Transverse colon (tissue), 4 donors: Measurements from ENCODE around the gene RPL10. TPM values are rescaled to one million over a fixed set of nuclear protein-coding genes. Genes with fewer than 3 reads are reported as not detected.

Experiments
- DNase-seq: peaks from one replicate; pipeline ENCODE4 v3.0.0-alpha.2; 2019
- H3K27ac ChIP-seq, 4 donors: fragments of 200-600 bp; sonication (generic); 2 replicates each; pipeline ENCODE4 v1.5.1; 2016 to 2018; ENCODE audit warnings: inconsistent platforms in 4 of 4
- H3K27me3 ChIP-seq: fragments of 200-600 bp; sonication (generic); 2 replicates; pipeline ENCODE4 v1.5.1; 2017; ENCODE audit warnings: inconsistent platforms
- H3K36me3 ChIP-seq, 4 donors: fragments of 200-600 bp; sonication (generic); 2 replicates each; pipeline ENCODE4 v1.5.1; 2017 to 2019; ENCODE audit warnings: inconsistent platforms in 4 of 4
- H3K4me1 ChIP-seq, 4 donors: fragments of 200-600 bp; sonication (generic); 2 replicates each; pipeline ENCODE4 v1.5.1; 2017 to 2020; ENCODE audit warnings: inconsistent platforms in 4 of 4
- H3K4me3 ChIP-seq, 4 donors: fragments of 200-600 bp; sonication (generic); 1 replicate in 1 of 4; 2 replicates in 3 of 4; pipeline versions ENCODE4 v1.5.1 to v1.6.1; 2017 to 2019; ENCODE audit warnings: inconsistent platforms in 4 of 4
- H3K9me3 ChIP-seq, 2 donors: fragments of 200-600 bp; sonication (generic); 2 replicates each; pipeline ENCODE4 v1.5.1; 2017 to 2019; ENCODE audit warnings: inconsistent platforms in 2 of 2
- CTCF ChIP-seq, 5 experiments: fragments of 200-600 bp in 3 of 5; fragments of 450-650 bp in 2 of 5; sonication (generic) in 3 of 5; IDR thresholded peaks; 1 replicate in 2 of 5; 2 replicates in 3 of 5; pipeline ENCODE4 v1.5.1; 2016 to 2017; ENCODE audit warnings: antibody characterized with exemption in 5 of 5, inconsistent platforms in 3 of 5, mild to moderate bottlenecking in 2 of 5, moderate library complexity in 1 of 5
- EP300 ChIP-seq: sonication (generic); formaldehyde crosslinking; IDR thresholded peaks from one replicate; pipeline ENCODE4 v1.6.1; 2017; ENCODE audit warnings: antibody characterized with exemption, low read depth
- POLR2A ChIP-seq: fragments of 450-650 bp; IDR thresholded peaks from one replicate; pipeline ENCODE4 v1.6.1; 2016; ENCODE audit warnings: antibody characterized with exemption, mild to moderate bottlenecking, moderate library complexity
- POLR2AphosphoS5 ChIP-seq, 3 donors: sonication (generic); formaldehyde crosslinking; IDR thresholded peaks; one replicate each; pipeline ENCODE4 v1.6.1; 2016; ENCODE audit warnings: antibody characterized with exemption in 3 of 3
- WGBS, 2 donors: methylation state at CpG; one replicate each; pipeline ENCODE4 v1.1.5; 2018; ENCODE audit warnings: low coverage in 1 of 2; 5-methylcytosine and 5-hydroxymethylcytosine counted together
- in situ Hi-C, 4 donors: fragments of 200-750 bp; cut with MboI; loops; one replicate each; pipeline versions ENCODE4 v1.15.0 to v1.15.1; 2017; ENCODE audit warnings: low sequenced_read_pairs in 3 of 4, low pct_ligation_motif_present in 1 of 4, low pct_unique_long_range_greater_than_20kb in 1 of 4
- intact Hi-C: fragments of 100-400 bp; cut with DNase I; formaldehyde crosslinking; loops from one replicate; pipeline ENCODE4 v1.15.1; 2023; ENCODE audit warnings: low total_unique reads
- total RNA-seq, 4 donors: library from RNA; depleted of rRNA; stranded (reverse); fragments of >200 nt; gene quantifications; one replicate each; pipeline ENCODE4 v1.1.0, GENCODE V29; 2016

The RPL10 gene
- total RNA-seq, 4 donors from 2014 or later, result 1,352 to 4,861 (median 3,415) TPM

- no peak for TF ChIP-seq EP300
- peak in 2 of 3 donors; percentile 30 to 56 for TF ChIP-seq POLR2AphosphoS5 (IDR thresholded peaks at IDR 0.05)
- TF ChIP-seq CTCF (IDR thresholded peaks at IDR 0.05), result no peak
- peak; percentile 58 for DNase-seq
- Histone ChIP-seq H3K27me3 (peaks cover 14% of the 10 kb centered on the region), H3K4me1 (peaks cover 0 to 24% (median 12%) of the 10 kb centered on the region in 4 donors), H3K4me3 (peak within 1 kb of the TSS; percentile 34 to 63 (median 49)), H3K9me3 (no peaks in the 10 kb centered on the region), H3K27ac (peak within 1 kb of the TSS; percentile 95 to 99 (median 97)), H3K36me3 (no peaks in the 10 kb centered on the region)
- in situ Hi-C loops (no loop called here), intact Hi-C loops (no loop called here)
- 62% methylated on average over 57 of the region's 95 CpGs; no CpG with 5 or more reads in 1 of the 2 donors for WGBS, 2 donors
These were observed 23.6 kb upstream of the RPL10 start, which contains the start of gene FLNA for GRCh38 chrX:154374313-154375155. FLNA (minus strand) TSS chrX:154374634; CDS start chrX:154371245, 3,389 bp downstream.

GRCh38 chrX:154375156-154375504, 23.0 kb upstream of the RPL10 start:
- H3K36me3 ChIP-seq, result no peaks in the 10 kb centered on the region
- in situ Hi-C loops (no loop called here), intact Hi-C loops (no loop called here)
- peaks cover 14% of the 10 kb centered on the region for H3K27me3 ChIP-seq
- no peaks in the 10 kb centered on the region for H3K9me3 ChIP-seq
- H3K27ac ChIP-seq, result peak overlapping the region; percentile 95 to 99 (median 97)
- no peak for DNase-seq
- 66% methylated on average over 10 of the region's 10 CpGs; no CpG with 5 or more reads in 1 of the 2 donors for WGBS, 2 donors
- peak overlapping the region in 2 of 4 donors; percentile 48 to 63 for H3K4me3 ChIP-seq
- peaks cover 0 to 28% (median 13%) of the 10 kb centered on the region in 4 donors for H3K4me1 ChIP-seq
- TF ChIP-seq POLR2AphosphoS5 (IDR thresholded peaks at IDR 0.05) (no peak), EP300 (no peak), CTCF (IDR thresholded peaks at IDR 0.05) (no peak), POLR2A (no peak)

- DNase-seq, result no peak
- in situ Hi-C loops, result no loop called here
- intact Hi-C loops, result no loop called here
- Histone ChIP-seq H3K4me3 (no peak overlapping the region), H3K4me1 (peaks cover 0 to 36% (median 15%) of the 10 kb centered on the region in 4 donors), H3K27me3 (peaks cover 5% of the 10 kb centered on the region), H3K27ac (peak overlapping the region; percentile 95 to 99 (median 97)), H3K9me3 (no peaks in the 10 kb centered on the region), H3K36me3 (no peaks in the 10 kb centered on the region)
- WGBS, 2 donors, result 67% methylated on average over 3 of the region's 3 CpGs; no CpG with 5 or more reads in 1 of the 2 donors
- TF ChIP-seq POLR2AphosphoS5 (IDR thresholded peaks at IDR 0.05) (no peak), POLR2A (no peak)
These were observed 21.4 kb upstream of the RPL10 start for GRCh38 chrX:154376774-154377173.

- TF ChIP-seq POLR2A (peak; percentile 77), POLR2AphosphoS5 (IDR thresholded peaks at IDR 0.05) (peak; percentile 77 to 91 (median 85)), CTCF (IDR thresholded peaks at IDR 0.05) (no peak), EP300 (no peak)
- intact Hi-C loops, result no loop called here
- no peaks in the 10 kb centered on the region for H3K36me3 ChIP-seq
- in situ Hi-C loops, result no loop called here
- H3K9me3 ChIP-seq, result no peaks in the 10 kb centered on the region
- H3K4me3 ChIP-seq, result peak overlapping the region; percentile 37 to 55 (median 44)
- peaks cover 0 to 27% (median 13%) of the 10 kb centered on the region in 4 donors for H3K4me1 ChIP-seq
- DNase-seq, result peak; percentile 61
- H3K27me3 ChIP-seq, result no peaks in the 10 kb centered on the region
- peak overlapping the region; percentile 95 to 99 (median 97) for H3K27ac ChIP-seq
- WGBS, 2 donors, result 61% methylated on average over 65 of the region's 79 CpGs; no CpG with 5 or more reads in 1 of the 2 donors
These were observed 19.9 kb upstream of the RPL10 start for GRCh38 chrX:154378059-154378798.
